HG03575 (cell line): Measurements from ENCODE around the gene GNB1.
"Not testable (repeated sequence)": the region's sequence is repeated elsewhere in the genome, so short reads cannot be mapped to it uniquely, and the experiment has no call there.

Source experiments
- ATAC-seq: cut with Tn5 transposase; IDR thresholded peaks from one replicate; pipeline ENCODE4 v1.9.1; 2021; ENCODE audit not compliant: unreplicated experiment, insufficient number of reproducible peaks, low FRiP score; ENCODE audit errors: extremely low read depth

GNB1 gene

GRCh38 chr1:1873186-1873585, 17.7 kb downstream of the GNB1 start:
- ATAC-seq, result no peak

- ATAC-seq, result no peak
These were observed 18.4 kb downstream of the GNB1 start for GRCh38 chr1:1872329-1872994.

DNA sequence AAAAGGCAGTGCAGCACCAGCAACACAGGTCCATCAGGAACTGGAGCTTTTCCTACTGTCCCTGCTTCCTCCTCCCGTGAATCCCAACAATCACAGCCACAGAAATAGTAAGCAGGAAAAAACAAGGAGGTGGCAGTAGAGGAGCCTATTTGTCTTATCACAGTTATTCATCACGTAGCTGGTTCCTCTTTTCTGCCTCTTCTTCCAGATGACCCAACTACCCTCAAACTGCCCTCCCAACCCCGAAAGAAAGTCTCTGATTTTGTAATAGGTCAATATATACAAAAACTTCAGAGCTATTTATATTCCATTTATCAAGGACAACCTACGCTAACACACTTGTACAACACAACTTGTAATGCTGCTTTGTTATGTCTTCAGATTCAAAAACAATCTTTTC, 21.4 kb downstream of the GNB1 start:
- no peak for ATAC-seq

- ATAC-seq, result no peak
These were observed 23.7 kb downstream of the GNB1 start for GRCh38 chr1:1867164-1867563.

- ATAC-seq, result no peak
These were observed 27.9 kb downstream of the GNB1 start for GRCh38 chr1:1862905-1863547.

- ATAC-seq, result not testable (repeated sequence)
These were observed 29.1 kb downstream of the GNB1 start for GRCh38 chr1:1861761-1862310.

GRCh38 chr1:1861339-1861730, 29.6 kb downstream of the GNB1 start:
- no peak for ATAC-seq

GRCh38 chr1:1859970-1860697, 30.8 kb downstream of the GNB1 start:
- not testable (repeated sequence) for ATAC-seq

DNA sequence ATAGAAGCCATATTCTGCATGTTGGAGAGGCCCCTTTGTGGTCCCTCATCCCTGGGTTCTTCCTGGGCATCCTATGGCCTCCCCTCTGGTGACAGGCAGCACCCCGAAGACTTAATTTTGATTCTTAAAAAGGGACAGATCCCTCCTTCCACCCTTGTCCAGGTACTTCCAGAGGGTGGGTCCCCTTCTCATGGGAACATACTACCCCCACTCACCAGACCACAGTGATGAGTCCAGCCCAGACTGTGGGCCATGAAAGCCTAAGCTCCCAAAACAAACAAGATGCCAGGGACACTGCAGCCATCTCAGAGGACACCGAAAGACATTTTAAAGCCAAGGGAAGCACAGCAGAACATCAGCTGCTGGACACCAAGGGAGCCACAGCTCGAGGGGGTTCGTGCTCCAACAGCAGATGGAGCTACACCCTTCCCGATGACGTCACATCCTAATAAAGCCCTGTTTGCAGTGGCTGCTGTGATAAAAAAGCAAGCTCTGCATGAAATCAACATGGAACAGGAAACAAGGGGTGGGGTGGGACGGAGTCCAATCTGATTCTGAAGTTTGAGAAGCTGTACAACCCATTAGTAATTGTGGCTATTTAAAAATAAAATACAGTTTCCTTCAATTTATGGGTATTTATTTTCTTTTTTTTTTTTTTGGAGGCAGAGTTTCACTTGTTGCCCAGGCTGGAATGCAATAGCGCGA, 32.4 kb downstream of the GNB1 start:
- ATAC-seq, result no peak

- ATAC-seq, result no peak
These were observed 33.7 kb downstream of the GNB1 start for GRCh38 chr1:1857096-1857703.

DNA sequence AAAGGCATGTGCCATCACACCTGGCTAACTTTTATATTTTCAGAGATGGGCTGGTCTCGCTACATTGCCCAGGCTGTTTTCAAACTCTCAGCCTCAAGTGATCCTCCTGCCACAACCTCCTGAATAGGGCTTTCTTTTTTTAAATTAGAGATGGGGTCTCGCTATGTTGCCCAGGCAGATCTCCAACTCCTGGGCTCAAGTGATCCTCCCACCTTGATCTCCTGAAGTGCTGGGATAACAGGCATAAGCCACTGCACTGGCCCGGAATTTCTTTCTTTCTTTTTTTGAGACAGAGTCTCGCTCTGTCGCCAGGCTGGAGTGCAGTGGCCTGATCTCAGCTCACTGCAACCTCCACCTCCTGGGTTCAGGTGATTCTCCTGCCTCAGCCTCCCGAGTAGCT, 34.7 kb downstream of the GNB1 start:
- ATAC-seq, result not testable (repeated sequence)

- ATAC-seq, result no peak
These were observed 37.2 kb downstream of the GNB1 start for GRCh38 chr1:1853593-1854257.

GRCh38 chr1:1852619-1853414, 38.1 kb downstream of the GNB1 start:
- ATAC-seq, result no peak

DNA sequence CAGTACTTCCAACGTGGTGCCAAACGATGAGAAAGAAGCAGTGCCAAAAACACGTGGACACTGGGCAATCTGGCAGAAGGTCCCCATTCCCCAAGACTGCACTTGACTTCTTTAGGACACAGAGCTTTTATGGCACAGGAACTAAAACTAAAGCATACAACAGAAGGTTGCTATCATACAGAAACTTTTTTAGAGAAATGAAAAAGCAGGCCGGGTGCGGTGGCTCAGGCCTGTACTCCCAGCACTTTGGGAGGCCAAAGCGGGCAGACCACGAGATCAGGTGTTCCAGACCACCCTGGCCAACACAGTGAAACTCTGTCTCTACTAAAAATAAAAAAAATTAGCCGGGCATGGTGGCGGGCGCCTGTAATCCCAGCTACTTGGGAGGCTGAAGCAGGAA, 43.0 kb downstream of the GNB1 start:
- no peak for ATAC-seq

GRCh38 chr1:1847061-1847850, 43.6 kb downstream of the GNB1 start:
- ATAC-seq, result no peak

GRCh38 chr1:1846386-1846918, 44.4 kb downstream of the GNB1 start:
- no peak for ATAC-seq
